ENCODE measurements around the gene ZNF773.
"Not testable (repeated sequence)": the region's sequence is repeated elsewhere in the genome, so short reads cannot be mapped to it uniquely, and the experiment has no call there.

Gene ZNF773

DNA sequence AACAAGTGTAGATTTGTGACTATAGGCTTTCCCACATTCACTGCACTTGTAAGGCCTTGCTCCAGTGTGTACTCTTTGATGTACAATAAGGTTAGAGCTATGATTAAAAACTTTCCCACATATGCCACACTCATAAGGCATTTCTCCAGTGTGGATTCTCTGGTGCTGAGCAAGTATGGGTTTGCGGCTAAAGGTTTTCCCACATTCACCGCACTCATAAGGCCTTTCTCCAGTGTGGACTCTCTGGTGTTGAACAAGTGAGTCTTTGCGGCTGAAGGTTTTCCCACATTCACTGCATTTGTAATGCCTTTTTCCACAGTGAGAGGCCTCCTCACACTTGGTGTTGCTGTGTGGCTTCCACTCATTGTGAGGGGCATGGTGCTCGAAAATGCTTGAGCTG is 26.1 kb upstream of the ZNF773 start:
- Histone ChIP-seq H3K4me3 (ENCODE audit: low read depth in 1 of 2, low read length in 2 of 2) (peak overlapping the region in 1 of 2 experiments; percentile 26; a peak in 2 of 4 replicates), H3K4me1 (ENCODE audit: insufficient read depth, low read length) (peaks cover 26% of the 10 kb centered on the region), H2AFZ (ENCODE audit: low read depth, low read length) (no peak overlapping the region), H3K4me2 (ENCODE audit: insufficient read depth, low read length) (no peak overlapping the region), H3K27ac (ENCODE audit: low read length) (no peak overlapping the region), H3K27me3 (ENCODE audit: insufficient read depth, low read length, poor library complexity) (no peaks in the 10 kb centered on the region), H4K20me1 (ENCODE audit: insufficient read depth, low read length) (no peaks in the 10 kb centered on the region), H3K79me2 (ENCODE audit: insufficient read depth, low read length) (peaks cover 71% of the 10 kb centered on the region), H3K9me3 (ENCODE audit: insufficient read depth, low read length, severe bottlenecking) (peaks cover 77% of the 10 kb centered on the region), H3K36me3 (ENCODE audit: insufficient read depth, low read length) (peaks cover 57% of the 10 kb centered on the region), H3K9ac (ENCODE audit: low read depth, low read length) (no peak overlapping the region)
- TF ChIP-seq, protein P1, sequence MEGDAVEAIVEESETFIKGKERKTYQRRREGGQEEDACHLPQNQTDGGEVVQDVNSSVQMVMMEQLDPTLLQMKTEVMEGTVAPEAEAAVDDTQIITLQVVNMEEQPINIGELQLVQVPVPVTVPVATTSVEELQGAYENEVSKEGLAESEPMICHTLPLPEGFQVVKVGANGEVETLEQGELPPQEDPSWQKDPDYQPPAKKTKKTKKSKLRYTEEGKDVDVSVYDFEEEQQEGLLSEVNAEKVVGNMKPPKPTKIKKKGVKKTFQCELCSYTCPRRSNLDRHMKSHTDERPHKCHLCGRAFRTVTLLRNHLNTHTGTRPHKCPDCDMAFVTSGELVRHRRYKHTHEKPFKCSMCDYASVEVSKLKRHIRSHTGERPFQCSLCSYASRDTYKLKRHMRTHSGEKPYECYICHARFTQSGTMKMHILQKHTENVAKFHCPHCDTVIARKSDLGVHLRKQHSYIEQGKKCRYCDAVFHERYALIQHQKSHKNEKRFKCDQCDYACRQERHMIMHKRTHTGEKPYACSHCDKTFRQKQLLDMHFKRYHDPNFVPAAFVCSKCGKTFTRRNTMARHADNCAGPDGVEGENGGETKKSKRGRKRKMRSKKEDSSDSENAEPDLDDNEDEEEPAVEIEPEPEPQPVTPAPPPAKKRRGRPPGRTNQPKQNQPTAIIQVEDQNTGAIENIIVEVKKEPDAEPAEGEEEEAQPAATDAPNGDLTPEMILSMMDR (IDR thresholded peaks at IDR 0.05; ENCODE audit: borderline replicate concordance, extremely low read depth, low read length, poor library complexity, severe bottlenecking): no peak
- TF ChIP-seq EZH2 (IDR thresholded peaks at IDR 0.05; ENCODE audit: borderline replicate concordance, low read depth, low read length, severe bottlenecking): no peak
- ATAC-seq (ENCODE audit: insufficient read depth, low read depth) (no peak), DNase-seq (no peak)

DNA sequence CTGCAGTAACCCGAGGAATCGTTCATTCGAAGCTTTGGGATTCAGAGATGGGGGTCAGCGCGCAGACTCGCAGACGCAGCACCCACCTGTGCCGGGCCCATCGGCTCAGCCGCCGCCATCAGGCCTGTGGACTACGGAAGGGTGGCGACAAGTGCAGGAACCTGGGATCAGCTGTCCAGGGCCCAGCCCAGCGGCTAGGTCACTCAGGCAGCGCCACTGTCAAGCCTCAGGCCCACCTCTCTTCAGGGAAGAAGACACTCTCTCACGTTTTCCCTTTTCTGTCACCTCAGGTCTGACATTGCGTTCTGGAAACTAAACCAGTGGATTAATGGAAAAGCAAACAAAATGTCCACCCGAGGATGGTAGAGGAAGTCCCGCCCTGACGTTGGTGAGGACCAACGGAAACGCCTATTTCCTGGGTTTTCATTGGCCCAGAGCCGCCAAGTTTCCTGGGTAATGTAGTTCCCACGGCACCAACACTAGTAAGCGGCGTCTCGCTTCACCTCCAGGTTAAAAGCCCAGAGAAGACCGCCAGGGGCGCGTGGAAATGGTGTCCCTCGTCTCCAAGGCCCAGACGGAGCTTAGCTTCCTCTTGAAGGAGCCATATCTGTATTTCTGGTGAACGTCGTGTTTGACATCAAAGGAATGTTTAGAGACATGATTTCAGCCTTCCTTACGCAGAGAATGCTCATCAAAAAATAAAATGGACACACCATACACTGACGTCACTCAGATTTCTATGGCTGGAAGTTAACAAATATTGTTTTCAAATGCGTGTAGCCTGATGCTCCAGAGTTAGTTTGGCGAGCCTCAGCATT is 22.3 kb upstream of the ZNF773 start, which contains the start of gene ZNF772:
ZNF772 (minus strand) TSS at position 376 of the 818 bp plus-strand sequence; CDS start at position 119, 257 bp downstream.
- DNase-seq (peak; percentile 95), ATAC-seq (ENCODE audit: insufficient read depth, low read depth) (peak; percentile 99)
- peaks cover 26% of the 10 kb centered on the region for H3K4me1 ChIP-seq (ENCODE audit: insufficient read depth, low read length)
- H3K4me2 ChIP-seq (ENCODE audit: insufficient read depth, low read length): peak within 1 kb of the TSS; percentile 72
- peaks cover 45% of the 10 kb centered on the region for H3K79me2 ChIP-seq (ENCODE audit: insufficient read depth, low read length)
- H3K4me3 ChIP-seq (ENCODE audit: low read depth in 1 of 2, low read length in 2 of 2): peak within 1 kb of the TSS; percentile 56 to 78
- peaks cover 59% of the 10 kb centered on the region for H3K9me3 ChIP-seq (ENCODE audit: insufficient read depth, low read length, severe bottlenecking)
- H3K36me3 ChIP-seq (ENCODE audit: insufficient read depth, low read length): peaks cover 44% of the 10 kb centered on the region
- H4K20me1 ChIP-seq (ENCODE audit: insufficient read depth, low read length): no peaks in the 10 kb centered on the region
- peak within 1 kb of the TSS; percentile 69 for H3K9ac ChIP-seq (ENCODE audit: low read depth, low read length)
- H3K27ac ChIP-seq (ENCODE audit: low read length): peak within 1 kb of the TSS; percentile 92
- no peak for TF ChIP-seq EZH2 (IDR thresholded peaks at IDR 0.05; ENCODE audit: borderline replicate concordance, low read depth, low read length, severe bottlenecking)
- TF ChIP-seq, protein P1 (IDR thresholded peaks at IDR 0.05; ENCODE audit: borderline replicate concordance, extremely low read depth, low read length, poor library complexity, severe bottlenecking): peak; percentile 74
- peak within 1 kb of the TSS; percentile 94 for H2AFZ ChIP-seq (ENCODE audit: low read depth, low read length)
- no peaks in the 10 kb centered on the region for H3K27me3 ChIP-seq (ENCODE audit: insufficient read depth, low read length, poor library complexity)

- Histone ChIP-seq H3K4me2 (ENCODE audit: insufficient read depth, low read length) (peak within 1 kb of the TSS; percentile 63), H3K9me3 (ENCODE audit: insufficient read depth, low read length, severe bottlenecking) (peaks cover 15% of the 10 kb centered on the region), H3K4me1 (ENCODE audit: insufficient read depth, low read length) (peaks cover 16% of the 10 kb centered on the region), H3K27ac (ENCODE audit: low read length) (peak within 1 kb of the TSS; percentile 68), H3K36me3 (ENCODE audit: insufficient read depth, low read length) (peaks cover 26% of the 10 kb centered on the region), H3K9ac (ENCODE audit: low read depth, low read length) (peak within 1 kb of the TSS; percentile 75), H2AFZ (ENCODE audit: low read depth, low read length) (peak within 1 kb of the TSS; percentile 90), H3K79me2 (ENCODE audit: insufficient read depth, low read length) (peaks cover 17% of the 10 kb centered on the region), H3K4me3 (ENCODE audit: low read depth in 1 of 2, low read length in 2 of 2) (peak within 1 kb of the TSS; percentile 49 to 94; a peak in 3 of 4 replicates)
- peak; percentile 93 for DNase-seq
- peak; percentile 98 for ATAC-seq (ENCODE audit: insufficient read depth, low read depth)
- H3K27me3 ChIP-seq (ENCODE audit: insufficient read depth, low read length, poor library complexity); H4K20me1 ChIP-seq (ENCODE audit: insufficient read depth, low read length): not testable (repeated sequence)
These were observed 12.1 kb upstream of the ZNF773 start, which contains the start of gene ZNF419 for GRCh38 chr19:57487477-57488298. Gene ZNF419 (plus strand): TSS chr19:57487750. CDS start chr19:57487951, 201 bp downstream.

- H3K9me3 ChIP-seq (ENCODE audit: insufficient read depth, low read length, severe bottlenecking): peaks cover 15% of the 10 kb centered on the region
- DNase-seq: not testable (repeated sequence)
These were observed 11.5 kb upstream of the ZNF773 start for GRCh38 chr19:57488299-57488644.

GRCh38 chr19:57499332-57499679 is 432 bp upstream of the ZNF773 start:
- H4K20me1 ChIP-seq (ENCODE audit: insufficient read depth, low read length); H3K27me3 ChIP-seq (ENCODE audit: insufficient read depth, low read length, poor library complexity); H3K9ac ChIP-seq (ENCODE audit: low read depth, low read length); H3K27ac ChIP-seq (ENCODE audit: low read length); DNase-seq; ATAC-seq (ENCODE audit: insufficient read depth, low read depth): not testable (repeated sequence)
- H3K4me3 ChIP-seq (ENCODE audit: low read depth in 1 of 2, low read length in 2 of 2): peak overlapping the region in 1 of 2 experiments; percentile 61; a peak in 2 of 4 replicates
- peaks cover 39% of the 10 kb centered on the region for H3K79me2 ChIP-seq (ENCODE audit: insufficient read depth, low read length)
- peaks cover 20% of the 10 kb centered on the region for H3K4me1 ChIP-seq (ENCODE audit: insufficient read depth, low read length)
- H3K36me3 ChIP-seq (ENCODE audit: insufficient read depth, low read length): peaks cover 37% of the 10 kb centered on the region
- peaks cover 35% of the 10 kb centered on the region for H3K9me3 ChIP-seq (ENCODE audit: insufficient read depth, low read length, severe bottlenecking)
- peak overlapping the region; percentile 67 for H2AFZ ChIP-seq (ENCODE audit: low read depth, low read length)
- peak overlapping the region; percentile 52 for H3K4me2 ChIP-seq (ENCODE audit: insufficient read depth, low read length)

More at GRCh38 chr19:57488299-57488644, 11.5 kb upstream of the ZNF773 start:
- H2AFZ ChIP-seq (ENCODE audit: low read depth, low read length); ATAC-seq (ENCODE audit: insufficient read depth, low read depth); H3K27me3 ChIP-seq (ENCODE audit: insufficient read depth, low read length, poor library complexity); H3K27ac ChIP-seq (ENCODE audit: low read length); H4K20me1 ChIP-seq (ENCODE audit: insufficient read depth, low read length): not testable (repeated sequence)
- peaks cover 32% of the 10 kb centered on the region for H3K36me3 ChIP-seq (ENCODE audit: insufficient read depth, low read length)
- peaks cover 17% of the 10 kb centered on the region for H3K79me2 ChIP-seq (ENCODE audit: insufficient read depth, low read length)
- peak overlapping the region; percentile 16 to 52; a peak in 3 of 4 replicates for H3K4me3 ChIP-seq (ENCODE audit: low read depth in 1 of 2, low read length in 2 of 2)
- H3K9ac ChIP-seq (ENCODE audit: low read depth, low read length): peak overlapping the region; percentile 75; the same call in 1 of the 2 replicates
- peak overlapping the region; percentile 63 for H3K4me2 ChIP-seq (ENCODE audit: insufficient read depth, low read length)
- H3K4me1 ChIP-seq (ENCODE audit: insufficient read depth, low read length): peaks cover 16% of the 10 kb centered on the region

DNA sequence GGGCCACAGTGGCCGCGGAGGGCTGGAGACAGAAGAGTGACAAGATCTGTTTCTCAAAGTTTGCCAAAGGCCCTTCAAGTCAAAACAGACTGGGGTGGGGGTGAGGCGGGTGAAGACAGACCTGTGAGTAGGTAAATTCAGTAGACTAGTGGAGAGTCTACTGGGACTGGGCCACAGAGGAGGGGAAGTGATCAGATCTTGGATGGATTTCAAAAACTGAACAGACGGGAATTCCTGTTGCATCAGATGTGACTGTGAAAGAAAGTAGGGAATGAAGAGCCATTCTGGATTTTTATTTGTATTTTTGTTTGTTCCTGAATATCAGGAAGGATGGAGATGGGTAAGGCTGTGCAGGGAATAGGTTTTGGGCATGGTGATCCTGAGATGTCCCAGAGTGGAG is 662 bp downstream of the ZNF773 start:
- H3K27ac ChIP-seq (ENCODE audit: low read length): peak overlapping the region; percentile 17; the same call in 1 of the 2 replicates
- H3K9me3 ChIP-seq (ENCODE audit: insufficient read depth, low read length, severe bottlenecking): peaks cover 37% of the 10 kb centered on the region
- peaks cover 44% of the 10 kb centered on the region for H3K36me3 ChIP-seq (ENCODE audit: insufficient read depth, low read length)
- not testable (repeated sequence) for H4K20me1 ChIP-seq (ENCODE audit: insufficient read depth, low read length); DNase-seq; H3K27me3 ChIP-seq (ENCODE audit: insufficient read depth, low read length, poor library complexity); H2AFZ ChIP-seq (ENCODE audit: low read depth, low read length); ATAC-seq (ENCODE audit: insufficient read depth, low read depth)
- H3K4me2 ChIP-seq (ENCODE audit: insufficient read depth, low read length): peak overlapping the region; percentile 68
- H3K4me1 ChIP-seq (ENCODE audit: insufficient read depth, low read length): peaks cover 20% of the 10 kb centered on the region
- peak overlapping the region; percentile 37 to 57; a peak in 3 of 4 replicates for H3K4me3 ChIP-seq (ENCODE audit: low read depth in 1 of 2, low read length in 2 of 2)
- H3K9ac ChIP-seq (ENCODE audit: low read depth, low read length): peak overlapping the region; percentile 65
- H3K79me2 ChIP-seq (ENCODE audit: insufficient read depth, low read length): peaks cover 39% of the 10 kb centered on the region

All from DND-41 (cell line).